HG03280 (cell line): Measurements from ENCODE around the gene HDAC7.

ENCODE experiments used
- ATAC-seq: cut with Tn5 transposase; IDR thresholded peaks from one replicate; pipeline ENCODE4 v1.9.1; 2021; ENCODE audit warnings: mild to moderate bottlenecking, moderate library complexity; ENCODE audit not compliant: unreplicated experiment

The HDAC7 gene

GRCh38 chr12:47782372-47782770, 37.3 kb downstream of the HDAC7 start:
- no peak for ATAC-seq

GRCh38 chr12:47781479-47782371, 38.0 kb downstream of the HDAC7 start:
- ATAC-seq: no peak

GRCh38 chr12:47779943-47780504, 39.7 kb downstream of the HDAC7 start:
- ATAC-seq: no peak

- peak; percentile 85 for ATAC-seq
These were observed 40.3 kb downstream of the HDAC7 start for GRCh38 chr12:47779301-47779942.

- no peak for ATAC-seq
These were observed 40.8 kb downstream of the HDAC7 start for GRCh38 chr12:47778881-47779280.

- ATAC-seq: no peak
These were observed 41.8 kb downstream of the HDAC7 start for GRCh38 chr12:47777741-47778558.

GRCh38 chr12:47777151-47777550, 42.6 kb downstream of the HDAC7 start:
- ATAC-seq: no peak

GRCh38 chr12:47776471-47777143, 43.1 kb downstream of the HDAC7 start:
- no peak for ATAC-seq

GRCh38 chr12:47775100-47775911, 44.4 kb downstream of the HDAC7 start:
- ATAC-seq: no peak

GRCh38 chr12:47774663-47775062, 45.0 kb downstream of the HDAC7 start:
- ATAC-seq: no peak

GRCh38 chr12:47773858-47774580, 45.7 kb downstream of the HDAC7 start:
- ATAC-seq: no peak

GRCh38 chr12:47773062-47773857, 46.4 kb downstream of the HDAC7 start, which contains the start of gene SLC48A1:
Gene SLC48A1, plus strand, starts transcription at chr12:47773238. Its CDS starts 67 bp downstream, at chr12:47773305.
- peak; percentile 85 for ATAC-seq

GRCh38 chr12:47772738-47773061, 47.0 kb downstream of the HDAC7 start:
- ATAC-seq: no peak

- no peak for ATAC-seq
These were observed 47.5 kb downstream of the HDAC7 start for GRCh38 chr12:47772094-47772660.

- ATAC-seq: no peak
These were observed 48.4 kb downstream of the HDAC7 start for GRCh38 chr12:47771304-47771703.

- ATAC-seq: no peak
These were observed 49.5 kb downstream of the HDAC7 start for GRCh38 chr12:47770086-47770726.
